ENCODE results near the gene SAMD13.

Gene SAMD13

DNA sequence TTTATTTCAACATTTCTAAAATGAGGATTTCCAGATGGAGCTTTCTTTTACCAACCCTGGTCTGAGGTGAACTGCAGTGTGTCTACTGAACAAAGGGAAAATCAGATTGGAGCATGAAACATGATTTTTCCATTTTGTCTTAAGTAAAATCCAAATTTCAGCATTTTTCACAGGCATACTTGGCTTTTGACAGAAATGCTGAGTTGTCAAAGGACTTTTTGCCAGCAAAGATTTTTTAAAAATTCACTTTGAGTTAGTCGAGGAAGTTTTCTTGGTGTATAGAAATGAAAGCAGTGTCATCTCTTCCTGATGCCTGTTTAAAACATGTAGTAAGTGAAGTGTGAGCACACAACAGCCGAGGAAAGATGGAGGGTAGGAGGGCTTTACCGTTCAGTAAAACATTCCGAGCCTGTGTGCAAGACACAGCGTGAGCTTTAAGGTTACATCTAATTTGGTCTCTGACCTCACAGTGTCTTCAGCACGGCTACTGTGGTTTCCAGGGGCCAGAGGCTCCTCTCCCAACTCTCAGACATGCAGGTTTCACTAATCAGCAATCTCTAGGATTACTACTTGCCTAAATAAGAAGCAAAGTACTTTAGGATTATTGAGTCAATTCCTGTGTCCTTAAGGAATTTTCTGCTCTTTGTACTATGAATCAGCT is 45.9 kb downstream of the SAMD13 start:
- DNase-seq, result no peak

GRCh38 chr1:84347932-84348555 is 46.5 kb downstream of the SAMD13 start:
- no peak for DNase-seq

GRCh38 chr1:84348759-84349158 is 47.3 kb downstream of the SAMD13 start:
- no peak for DNase-seq

DNA sequence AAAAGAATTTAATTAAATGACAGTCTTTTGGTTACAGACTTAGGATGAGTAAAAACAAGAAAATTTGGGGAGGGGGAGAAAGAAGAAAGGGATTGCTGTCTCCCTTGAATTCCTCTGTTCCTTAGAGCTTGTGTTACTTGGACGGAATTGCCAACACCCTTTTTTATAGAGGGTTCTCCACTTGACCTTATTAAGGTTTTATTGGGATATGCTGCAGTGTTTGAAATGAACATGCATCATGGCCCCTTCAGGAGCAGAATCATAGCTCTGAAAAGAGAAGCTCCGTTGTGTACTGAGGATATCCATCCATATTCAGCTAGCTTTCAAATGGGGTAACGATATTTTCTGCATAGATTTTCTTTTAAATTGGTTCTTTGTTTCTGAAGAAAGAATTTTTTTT is 48.6 kb downstream of the SAMD13 start:
- no peak for DNase-seq

DNA sequence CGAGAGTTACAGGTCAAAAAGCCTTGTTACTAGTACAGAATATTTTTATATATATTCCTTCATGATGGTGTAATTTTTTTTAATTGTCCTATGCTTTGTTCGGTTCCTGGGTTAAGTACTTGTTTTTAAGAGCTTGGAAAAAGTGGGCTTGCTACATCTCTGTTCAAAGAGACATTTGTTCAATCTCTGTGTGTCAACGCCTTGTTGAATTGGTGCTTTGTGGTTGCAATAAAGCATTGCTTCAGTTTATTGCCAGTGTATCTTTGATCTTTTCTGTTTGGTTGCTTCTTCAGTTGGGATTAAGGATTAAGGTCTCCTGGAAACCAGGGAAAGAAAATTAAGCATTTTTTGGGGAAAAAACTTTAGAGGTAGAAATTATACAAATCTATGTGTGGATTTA is 49.0 kb downstream of the SAMD13 start:
- no peak for DNase-seq

GRCh38 chr1:84352298-84353106 is 51.0 kb downstream of the SAMD13 start:
- DNase-seq, result no peak

- DNase-seq, result no peak
Observed at GRCh38 chr1:84353695-84354094, 52.2 kb downstream of the SAMD13 start.

GRCh38 chr1:84355556-84355955 is 54.0 kb downstream of the SAMD13 start:
- DNase-seq, result no peak

DNA sequence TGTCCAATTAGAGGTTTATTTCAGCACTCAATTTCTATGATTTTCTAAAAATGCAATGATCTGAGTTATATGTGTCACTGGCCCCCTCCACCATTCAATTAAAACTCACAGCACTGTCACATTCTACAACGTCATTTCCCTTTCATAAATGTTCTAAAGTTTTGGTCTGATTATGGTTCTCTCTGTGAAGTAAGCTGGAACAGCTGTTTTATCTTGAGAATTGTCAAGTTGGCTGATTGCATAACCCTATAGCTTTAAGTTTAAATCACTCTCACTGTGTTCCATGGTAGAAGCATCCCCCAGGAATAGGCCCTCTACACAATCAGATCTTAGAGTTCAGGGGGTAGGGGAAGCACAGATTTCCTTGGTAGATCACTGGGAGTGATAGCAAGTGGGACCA is 55.4 kb downstream of the SAMD13 start:
- DNase-seq, result no peak

DNA sequence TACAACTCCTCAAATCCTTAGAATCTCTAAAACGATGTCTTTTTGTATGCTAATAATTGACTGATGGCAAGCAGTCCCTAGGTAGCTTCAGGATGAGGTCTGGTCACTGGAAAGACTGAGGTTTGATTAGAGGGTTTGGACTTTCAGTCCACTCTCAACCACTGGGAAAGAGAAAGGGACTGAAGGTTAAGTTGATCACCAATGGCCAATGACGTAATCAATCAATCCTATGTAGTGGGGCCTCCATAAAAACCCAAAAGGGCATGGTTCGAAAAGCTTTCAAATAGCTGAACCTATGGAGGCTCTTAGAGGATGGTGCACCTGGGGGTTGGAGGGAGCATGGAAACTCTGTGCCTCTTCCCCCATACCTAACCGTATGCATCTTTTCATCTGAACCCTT is 57.2 kb downstream of the SAMD13 start:
- no peak for DNase-seq

- no peak for DNase-seq
Observed at GRCh38 chr1:84360316-84360715, 58.8 kb downstream of the SAMD13 start.

DNA sequence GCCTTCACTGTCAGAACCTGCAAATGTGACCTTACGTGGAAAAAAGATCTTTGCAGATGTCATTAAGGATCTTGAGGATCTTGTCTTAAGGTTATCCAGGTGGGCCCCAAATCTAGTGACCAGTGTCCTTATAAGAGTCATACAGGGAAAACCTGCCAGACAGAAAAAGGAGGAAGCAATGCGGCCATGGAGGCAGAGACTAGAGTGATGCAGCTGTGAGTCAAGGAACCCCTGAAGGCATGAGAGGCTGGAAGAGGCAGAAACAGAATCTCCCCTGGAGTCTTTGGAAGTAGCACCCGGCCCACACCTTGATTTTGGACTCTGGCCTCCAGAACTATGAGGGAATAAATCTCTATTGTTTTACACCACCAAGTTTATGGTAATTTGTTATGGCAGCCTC is 60.3 kb downstream of the SAMD13 start:
- DNase-seq, result no peak

DNA sequence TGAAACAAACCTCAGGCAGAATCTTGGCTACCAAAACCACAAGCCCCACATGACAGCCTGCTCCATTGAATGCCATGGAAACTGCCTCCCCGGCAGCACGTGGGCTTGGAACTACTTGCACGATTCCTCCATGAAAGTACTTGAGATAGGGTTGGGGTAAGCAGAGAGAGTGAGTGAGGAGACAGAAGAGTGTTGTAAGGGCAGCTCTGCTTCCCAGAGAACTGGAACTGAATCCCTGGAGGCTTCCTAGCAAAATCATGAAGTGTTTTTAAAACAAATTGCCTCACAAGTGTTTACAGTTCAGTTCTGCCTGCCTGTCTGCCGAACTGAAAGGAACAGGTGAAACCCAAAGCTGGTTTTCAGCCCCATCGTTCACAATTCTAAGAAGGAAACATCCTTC is 61.5 kb downstream of the SAMD13 start:
- no peak for DNase-seq

- no peak for DNase-seq
Observed at GRCh38 chr1:84363622-84364021, 62.1 kb downstream of the SAMD13 start.

DNA sequence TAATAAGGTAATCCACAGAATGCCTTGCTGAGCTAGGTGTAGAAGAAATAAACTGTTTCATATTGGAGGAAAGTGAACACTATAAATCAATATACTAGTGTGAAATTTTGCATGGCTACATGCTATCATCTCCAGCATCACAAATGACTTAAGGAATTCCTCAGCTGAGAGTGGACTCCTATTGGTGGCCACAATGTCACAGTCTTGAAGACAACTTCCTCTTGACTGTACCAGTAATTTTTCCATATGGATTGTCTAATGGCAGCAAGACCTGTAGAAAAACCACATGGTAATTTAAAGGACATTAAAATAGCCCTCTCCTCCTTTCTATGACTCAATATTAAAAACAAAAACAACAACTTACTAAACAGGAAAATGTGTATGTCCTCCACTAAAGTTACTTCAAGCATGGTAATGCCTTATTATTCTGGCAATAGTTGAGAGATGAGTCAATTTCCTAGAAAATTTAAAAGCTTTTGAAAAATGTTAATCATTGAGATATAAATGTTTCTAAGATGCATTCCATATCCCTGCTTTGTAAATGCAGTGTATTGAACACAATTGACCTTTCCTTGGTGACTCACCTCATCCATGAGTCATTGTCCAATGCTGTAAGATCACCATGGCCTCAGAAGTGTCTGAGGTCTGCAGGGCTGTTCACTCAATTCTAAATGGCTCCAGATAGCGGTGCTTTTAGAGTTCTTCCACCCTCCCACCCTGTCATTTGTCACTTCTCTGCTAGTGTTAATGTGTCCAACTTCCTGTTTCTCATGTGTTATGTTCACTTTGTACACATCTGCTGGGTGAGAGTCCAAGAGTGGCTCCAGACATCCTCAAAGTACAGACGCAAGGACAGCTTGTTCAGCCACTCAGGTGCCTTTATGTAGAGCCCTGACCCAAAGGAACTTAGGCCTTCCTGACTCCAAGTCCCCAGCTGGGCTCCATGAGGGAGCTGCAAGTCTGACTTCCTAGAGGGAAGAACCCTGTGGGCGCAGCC is 64.0 kb downstream of the SAMD13 start:
- DNase-seq, result no peak

- DNase-seq, result no peak
Observed at GRCh38 chr1:84366786-84367185, 65.3 kb downstream of the SAMD13 start.

DNA sequence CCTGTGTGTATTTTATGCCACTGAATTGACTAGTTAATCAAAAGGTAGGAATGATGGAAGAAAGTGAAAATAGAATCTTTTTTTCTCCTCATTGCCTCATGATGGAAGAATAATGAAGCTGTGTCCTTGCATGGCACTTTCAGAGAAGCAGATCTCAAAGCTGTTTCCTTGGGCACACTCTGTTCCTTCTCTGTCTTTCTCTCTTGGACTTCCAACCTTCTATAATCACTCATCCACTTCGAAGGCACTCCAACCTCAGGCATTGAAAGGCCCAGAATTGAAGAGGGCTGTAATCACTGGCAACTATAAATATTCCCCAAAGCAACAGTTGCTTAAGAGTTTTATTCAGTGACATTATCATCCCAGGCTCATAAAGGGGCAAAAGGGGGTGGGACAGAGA is 65.7 kb downstream of the SAMD13 start:
- no peak for DNase-seq

GRCh38 chr1:84368441-84368840 is 66.9 kb downstream of the SAMD13 start:
- DNase-seq, result no peak

- DNase-seq, result no peak
Observed at GRCh38 chr1:84370266-84370665, 68.8 kb downstream of the SAMD13 start.

- DNase-seq, result no peak
Observed at GRCh38 chr1:84370831-84371394, 69.4 kb downstream of the SAMD13 start.

DNA sequence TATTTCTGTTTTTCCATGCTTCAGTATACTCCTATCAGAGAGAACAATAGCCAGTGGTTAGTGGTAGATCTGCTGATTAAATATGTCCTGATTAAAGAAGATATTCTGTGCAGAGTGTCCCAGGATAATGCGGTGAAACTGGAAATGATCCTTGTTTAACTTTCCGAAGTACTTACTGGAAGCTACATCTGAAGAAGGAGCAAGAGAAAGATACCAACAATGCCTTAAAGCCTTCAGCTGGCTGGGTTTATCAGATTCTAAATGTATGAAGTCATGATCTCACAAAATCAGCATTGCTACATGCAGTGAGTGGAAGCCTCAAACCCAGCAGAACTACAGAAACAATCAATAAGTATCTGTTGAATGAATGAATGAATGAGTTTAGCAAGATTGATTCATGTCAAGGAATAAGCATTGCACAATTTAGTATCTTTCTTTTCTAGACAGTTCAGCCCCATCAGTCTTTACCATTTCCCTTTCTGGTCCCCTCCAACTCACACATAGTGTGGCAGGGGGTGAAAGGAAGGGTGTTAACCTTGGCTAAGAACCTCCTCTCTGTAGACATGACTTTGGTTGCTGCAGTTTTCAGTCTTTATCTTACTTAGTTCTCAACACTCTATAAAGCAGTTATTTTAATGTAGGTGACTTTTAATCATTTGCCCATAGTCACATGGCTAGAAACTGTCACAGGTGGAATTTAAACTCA is 72.1 kb downstream of the SAMD13 start:
- no peak for DNase-seq
